ES-I3 (cell line): ENCODE measurements around the gene OIT3.

ENCODE experiments used
- H3K36me3 ChIP-seq: 2 replicates; pipeline ENCODE4 v1.6.1; 2013; ENCODE audit warnings: mild to moderate bottlenecking, low read length, control low read depth, moderate library complexity; ENCODE audit not compliant: insufficient read depth
- H3K4me1 ChIP-seq: 2 replicates; pipeline ENCODE4 v1.6.1; 2013; ENCODE audit warnings: mild to moderate bottlenecking, control low read depth, low read length; ENCODE audit not compliant: insufficient read depth
- H3K9ac ChIP-seq: 2 replicates; pipeline ENCODE4 v1.6.1; 2013; ENCODE audit warnings: low read depth, mild to moderate bottlenecking, low read length, moderate library complexity
- H3K9me3 ChIP-seq: 2 replicates; pipeline ENCODE4 v1.6.1; 2013; ENCODE audit warnings: mild to moderate bottlenecking, low read length, moderate library complexity; ENCODE audit not compliant: control insufficient read depth, insufficient read depth

Gene OIT3

GRCh38 chr10:72948762-72949161 lies 55.2 kb downstream of the OIT3 start:
- Histone ChIP-seq H3K36me3 (no peaks in the 10 kb centered on the region), H3K9me3 (no peaks in the 10 kb centered on the region)

DNA sequence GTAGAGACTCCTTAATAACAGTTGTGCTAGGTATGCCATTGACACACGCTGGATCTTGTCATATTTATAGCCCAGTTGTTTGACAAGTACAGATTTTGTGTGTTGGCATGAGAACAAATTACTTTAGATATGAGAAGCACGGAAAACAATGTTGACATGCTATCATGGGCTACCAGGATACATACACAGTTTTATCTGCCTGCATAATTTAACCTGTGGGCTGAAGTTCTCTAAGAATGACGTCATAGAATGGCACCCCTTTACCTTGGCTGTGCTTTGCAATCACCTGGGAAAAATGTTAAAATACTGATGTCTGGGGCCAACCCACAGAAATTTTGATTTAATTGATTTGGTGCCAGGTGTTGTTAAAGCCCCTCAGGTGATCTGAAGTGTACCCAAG lies 58.2 kb downstream of the OIT3 start:
- H3K9me3 ChIP-seq = no peaks in the 10 kb centered on the region
- H3K9ac ChIP-seq = no peak overlapping the region
- H3K4me1 ChIP-seq = peaks cover 23% of the 10 kb centered on the region
- no peaks in the 10 kb centered on the region for H3K36me3 ChIP-seq

More at GRCh38 chr10:72948762-72949161, 55.2 kb downstream of the OIT3 start:
- Histone ChIP-seq H3K9ac (no peak overlapping the region), H3K4me1 (peaks cover 10% of the 10 kb centered on the region)

GRCh38 chr10:72952189-72952588 lies 58.6 kb downstream of the OIT3 start:
- no peaks in the 10 kb centered on the region for H3K36me3 ChIP-seq
- H3K9me3 ChIP-seq = no peaks in the 10 kb centered on the region
- H3K9ac ChIP-seq = no peak overlapping the region
- H3K4me1 ChIP-seq = peaks cover 23% of the 10 kb centered on the region

GRCh38 chr10:72952642-72953158 lies 59.2 kb downstream of the OIT3 start:
- Histone ChIP-seq H3K9ac (no peak overlapping the region), H3K36me3 (no peaks in the 10 kb centered on the region), H3K9me3 (no peaks in the 10 kb centered on the region), H3K4me1 (peaks cover 23% of the 10 kb centered on the region)

DNA sequence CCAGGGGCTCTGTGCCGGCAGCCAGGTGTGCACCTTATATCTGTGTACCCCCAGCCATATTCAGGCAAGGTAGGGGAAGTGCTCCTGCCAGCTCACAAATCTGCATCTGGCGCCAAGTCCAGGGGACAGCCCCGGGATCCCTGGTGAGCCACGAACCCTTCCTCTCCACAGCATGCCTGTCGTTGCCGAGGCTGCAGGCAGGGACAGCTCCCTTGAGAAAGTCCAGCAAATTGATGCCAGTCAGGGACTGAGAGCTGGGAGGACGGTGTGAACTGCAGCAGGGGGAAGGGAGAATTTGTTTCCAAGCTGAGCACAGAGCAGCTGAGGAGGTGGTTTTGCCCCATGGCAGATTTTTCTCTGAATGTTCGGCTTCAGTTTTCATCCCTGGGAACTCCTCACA lies 60.1 kb downstream of the OIT3 start:
- Histone ChIP-seq H3K4me1 (peaks cover 23% of the 10 kb centered on the region), H3K9me3 (no peaks in the 10 kb centered on the region), H3K36me3 (no peaks in the 10 kb centered on the region), H3K9ac (no peak overlapping the region)

- Histone ChIP-seq H3K4me1 (peaks cover 23% of the 10 kb centered on the region), H3K9me3 (no peaks in the 10 kb centered on the region), H3K9ac (no peak overlapping the region), H3K36me3 (no peaks in the 10 kb centered on the region)
Measured at GRCh38 chr10:72954230-72954595, 60.7 kb downstream of the OIT3 start.

- H3K9ac ChIP-seq = no peak within 1 kb of the TSS
- no peaks in the 10 kb centered on the region for H3K36me3 ChIP-seq
- no peaks in the 10 kb centered on the region for H3K9me3 ChIP-seq
- H3K4me1 ChIP-seq = peaks cover 23% of the 10 kb centered on the region
Measured at GRCh38 chr10:72954596-72955554, 61.3 kb downstream of the OIT3 start, which contains the start of gene PLA2G12B. TSS of gene PLA2G12B (minus strand) at chr10:72954806. CDS start at chr10:72954685, 121 bp downstream.

- Histone ChIP-seq H3K9ac (no peak overlapping the region), H3K4me1 (peaks cover 23% of the 10 kb centered on the region)
Measured at GRCh38 chr10:72956001-72956400, 62.5 kb downstream of the OIT3 start.

GRCh38 chr10:72976886-72977285 lies 83.3 kb downstream of the OIT3 start:
- peaks cover 4% of the 10 kb centered on the region for H3K9me3 ChIP-seq
- no peak overlapping the region for H3K9ac ChIP-seq
- H3K4me1 ChIP-seq = no peaks in the 10 kb centered on the region
- H3K36me3 ChIP-seq = no peaks in the 10 kb centered on the region

More at GRCh38 chr10:72956001-72956400, 62.5 kb downstream of the OIT3 start:
- Histone ChIP-seq H3K9me3 (no peaks in the 10 kb centered on the region), H3K36me3 (no peaks in the 10 kb centered on the region)

GRCh38 chr10:72979709-72980108 lies 86.2 kb downstream of the OIT3 start:
- no peaks in the 10 kb centered on the region for H3K4me1 ChIP-seq
- H3K9me3 ChIP-seq = peaks cover 4% of the 10 kb centered on the region
- no peak overlapping the region for H3K9ac ChIP-seq
- no peaks in the 10 kb centered on the region for H3K36me3 ChIP-seq

- H3K4me1 ChIP-seq = no peaks in the 10 kb centered on the region
- H3K36me3 ChIP-seq = no peaks in the 10 kb centered on the region
- H3K9me3 ChIP-seq = peaks cover 4% of the 10 kb centered on the region
- H3K9ac ChIP-seq = no peak overlapping the region
Measured at GRCh38 chr10:72980348-72980747, 86.8 kb downstream of the OIT3 start.

- Histone ChIP-seq H3K9ac (no peak overlapping the region), H3K9me3 (peaks cover 4% of the 10 kb centered on the region), H3K36me3 (no peaks in the 10 kb centered on the region), H3K4me1 (no peaks in the 10 kb centered on the region)
Measured at GRCh38 chr10:72981028-72981881, 87.7 kb downstream of the OIT3 start.

DNA sequence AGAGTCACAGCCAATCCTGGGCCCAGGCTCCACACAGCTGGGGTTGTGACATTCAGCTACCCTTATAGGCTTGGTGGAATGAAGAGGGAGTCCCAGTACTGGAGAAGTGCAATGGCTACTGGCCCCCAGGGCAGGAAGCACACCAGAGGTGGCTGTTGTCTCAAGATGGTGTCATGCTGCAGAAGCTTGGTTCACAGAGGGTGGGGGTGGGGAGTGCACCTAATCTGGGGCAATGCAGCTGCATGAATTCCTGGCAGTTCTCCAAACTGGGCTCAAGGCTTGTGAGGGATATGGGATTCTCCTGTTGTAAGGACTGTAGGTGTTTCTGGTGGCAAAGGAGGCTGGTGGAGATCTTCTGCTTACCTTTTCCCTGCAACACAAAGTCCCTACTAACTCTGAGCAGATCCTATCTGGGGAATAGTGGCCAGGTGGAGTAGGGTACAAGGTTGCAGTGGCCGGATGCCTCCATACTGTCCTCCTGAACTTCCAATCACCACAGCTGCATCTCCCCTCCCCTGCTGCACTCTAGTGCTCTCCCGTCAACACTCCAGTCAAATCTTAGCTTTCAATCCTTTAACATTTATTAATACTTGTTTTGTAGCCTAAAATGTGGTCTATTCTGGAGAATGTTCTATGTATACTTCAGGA lies 88.5 kb downstream of the OIT3 start:
- Histone ChIP-seq H3K9ac (no peak overlapping the region), H3K9me3 (peaks cover 4% of the 10 kb centered on the region)

More for the DNA sequence above, 88.5 kb downstream of the OIT3 start:
- H3K4me1 ChIP-seq = no peaks in the 10 kb centered on the region
- H3K36me3 ChIP-seq = no peaks in the 10 kb centered on the region
